HG03064 (cell line): Measurements from ENCODE around the gene SH3BP2.

ENCODE experiments used
- ATAC-seq: cut with Tn5 transposase; IDR thresholded peaks from one replicate; pipeline ENCODE4 v1.9.1; 2021; ENCODE audit warnings: low read depth; ENCODE audit not compliant: unreplicated experiment

The SH3BP2 gene

DNA sequence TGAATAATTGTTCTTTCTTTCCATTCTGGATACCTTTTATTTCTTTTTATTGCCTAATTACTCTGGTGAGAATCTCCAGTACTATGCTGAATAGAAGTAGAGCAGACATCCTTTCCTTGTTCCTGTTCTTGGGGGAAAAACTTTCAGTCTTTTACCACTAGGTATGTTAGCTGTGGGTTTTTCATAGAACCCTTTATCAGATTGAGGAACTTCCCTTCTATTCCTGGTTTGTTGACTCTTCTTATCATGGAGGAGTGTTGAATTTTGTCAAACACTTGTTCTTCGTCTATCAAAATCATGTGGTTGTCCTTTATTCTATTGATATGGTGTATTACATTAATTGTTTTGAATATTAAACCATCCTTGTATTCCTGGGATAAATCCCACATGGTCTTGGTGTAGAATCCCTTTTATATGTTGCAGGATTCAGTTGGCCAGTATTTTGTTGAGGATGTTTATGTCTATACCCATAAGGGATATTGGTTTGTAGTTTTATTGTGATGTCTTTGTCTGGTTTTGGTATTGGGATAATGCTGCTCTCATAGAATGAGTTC is 23.6 kb downstream of the SH3BP2 start:
- ATAC-seq = no peak

DNA sequence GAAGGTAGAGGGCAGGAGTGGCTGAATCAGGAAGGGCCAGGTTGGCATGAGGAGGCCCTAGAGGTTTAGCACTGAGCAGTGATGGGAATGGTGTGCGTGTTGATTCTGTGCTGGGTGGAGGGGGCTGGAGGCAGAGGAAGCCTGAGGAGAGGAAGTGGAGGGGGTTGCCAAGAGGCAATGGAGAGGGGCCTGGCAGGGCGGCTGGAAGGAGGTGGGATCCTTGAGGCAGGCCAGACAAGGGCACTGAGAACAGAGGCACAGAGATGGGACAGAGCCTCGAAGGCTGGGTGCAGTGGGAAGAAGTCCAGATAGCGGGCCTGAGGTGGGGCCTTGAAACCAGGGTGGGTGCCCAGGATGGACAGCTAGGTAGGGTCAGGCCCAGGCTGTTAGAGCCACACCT is 24.3 kb downstream of the SH3BP2 start:
- ATAC-seq = no peak

DNA sequence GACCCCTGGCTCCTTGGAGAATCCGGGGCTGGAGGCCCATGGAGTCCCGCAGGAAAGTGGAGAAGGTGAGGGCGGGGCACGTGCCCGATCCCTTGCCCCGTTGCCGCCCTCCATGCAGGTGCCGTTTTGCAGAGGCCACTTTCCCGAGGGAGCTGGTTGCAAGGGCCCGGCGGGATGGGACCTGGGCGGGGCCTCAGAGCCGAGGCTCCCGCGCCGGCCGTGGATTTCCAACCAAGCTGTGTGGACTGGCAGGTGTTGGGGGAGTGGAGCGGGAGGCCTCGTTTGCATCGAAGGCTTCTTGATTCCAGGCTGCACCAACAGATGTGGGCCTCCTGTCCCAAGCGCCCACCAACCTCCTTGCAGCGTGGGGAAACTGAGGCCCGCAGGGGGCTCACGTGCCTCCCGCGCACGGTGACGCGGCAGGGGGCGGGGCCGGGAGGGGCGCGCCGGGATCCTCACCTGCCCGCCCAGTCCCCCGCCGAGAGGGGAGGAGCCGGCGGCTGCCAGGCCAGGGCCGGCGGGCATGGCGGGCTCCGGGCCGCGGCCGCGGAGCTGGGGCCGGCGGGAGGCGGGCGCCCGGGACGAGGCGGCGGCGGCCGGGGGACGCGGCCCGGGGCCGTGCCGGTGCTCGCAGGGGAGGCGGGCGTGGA is 24.9 kb downstream of the SH3BP2 start:
- no peak for ATAC-seq

DNA sequence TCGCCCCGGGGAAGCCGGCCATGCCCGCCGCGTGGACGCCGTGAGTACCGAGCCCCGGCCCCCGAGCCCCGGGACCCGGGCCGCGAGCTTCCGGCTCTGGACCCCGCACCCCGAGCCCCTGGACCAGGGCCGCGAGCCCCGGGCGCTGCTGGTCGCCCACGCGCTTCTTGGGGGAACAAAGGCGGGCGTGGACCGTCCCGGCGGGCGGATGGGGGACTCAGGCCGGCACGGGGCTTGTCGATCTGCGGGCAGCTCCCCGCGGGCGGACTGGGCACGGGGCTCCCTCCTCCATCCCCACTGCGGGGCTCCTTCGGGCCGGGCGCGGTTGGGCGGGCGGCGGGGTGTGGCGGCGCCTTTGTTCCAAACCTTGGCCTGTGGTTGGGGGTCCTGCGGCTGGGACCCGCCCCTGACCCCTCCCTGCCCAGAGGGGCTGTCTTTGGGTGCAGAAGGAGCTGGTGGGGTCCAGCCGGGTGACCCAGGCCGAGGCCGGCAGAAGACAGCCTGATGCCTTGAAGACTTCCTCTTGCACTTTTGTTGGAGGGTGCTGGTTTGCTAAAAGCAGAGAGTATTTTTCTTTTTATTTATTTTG is 25.6 kb downstream of the SH3BP2 start:
- no peak for ATAC-seq

DNA sequence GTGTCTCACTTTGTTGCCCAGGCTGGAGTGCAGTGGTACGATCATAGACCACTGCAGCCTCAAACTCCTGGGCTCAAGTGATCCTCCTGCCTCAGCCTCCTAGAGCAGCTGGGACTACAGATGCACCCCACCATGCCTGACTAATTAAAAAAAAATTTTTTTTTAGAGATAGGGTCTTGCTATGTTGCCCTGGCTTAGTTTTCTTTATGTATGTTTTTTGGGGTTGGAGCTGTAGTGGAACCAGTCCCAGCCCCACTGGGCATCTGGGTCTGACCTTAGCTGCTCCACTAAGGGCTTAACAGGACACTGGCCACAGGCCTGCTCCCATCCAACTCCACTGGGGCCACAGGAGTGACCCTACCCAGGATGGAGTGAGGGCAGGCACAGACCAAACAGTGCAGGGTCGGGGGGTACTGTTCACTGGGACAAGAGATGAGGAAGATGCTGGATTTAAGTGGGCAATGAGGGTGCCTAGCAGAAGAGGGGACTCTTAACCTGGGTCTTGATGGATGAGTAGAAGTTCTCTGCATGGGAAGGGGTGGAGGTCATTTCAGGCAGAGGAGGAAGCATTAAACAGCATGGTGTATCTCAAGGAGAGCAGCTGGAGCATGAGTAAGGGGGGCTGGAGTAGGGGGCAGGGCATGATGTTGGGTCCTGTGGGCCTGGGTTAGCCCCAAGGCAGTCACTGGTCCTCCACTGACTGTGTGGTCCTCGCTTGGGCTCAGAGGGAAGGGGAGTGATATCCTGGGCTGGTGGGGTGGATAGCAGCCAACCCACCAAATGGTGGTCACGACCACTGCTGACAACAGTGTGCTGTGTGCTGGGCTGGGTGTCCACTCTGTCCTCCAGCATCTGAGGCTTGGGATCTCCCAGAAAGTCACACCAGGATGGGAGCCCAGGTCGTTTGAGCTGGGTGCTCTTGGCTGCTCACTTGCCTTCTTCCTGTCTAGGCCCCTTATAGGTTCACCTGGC is 26.6 kb downstream of the SH3BP2 start:
- ATAC-seq = no peak

DNA sequence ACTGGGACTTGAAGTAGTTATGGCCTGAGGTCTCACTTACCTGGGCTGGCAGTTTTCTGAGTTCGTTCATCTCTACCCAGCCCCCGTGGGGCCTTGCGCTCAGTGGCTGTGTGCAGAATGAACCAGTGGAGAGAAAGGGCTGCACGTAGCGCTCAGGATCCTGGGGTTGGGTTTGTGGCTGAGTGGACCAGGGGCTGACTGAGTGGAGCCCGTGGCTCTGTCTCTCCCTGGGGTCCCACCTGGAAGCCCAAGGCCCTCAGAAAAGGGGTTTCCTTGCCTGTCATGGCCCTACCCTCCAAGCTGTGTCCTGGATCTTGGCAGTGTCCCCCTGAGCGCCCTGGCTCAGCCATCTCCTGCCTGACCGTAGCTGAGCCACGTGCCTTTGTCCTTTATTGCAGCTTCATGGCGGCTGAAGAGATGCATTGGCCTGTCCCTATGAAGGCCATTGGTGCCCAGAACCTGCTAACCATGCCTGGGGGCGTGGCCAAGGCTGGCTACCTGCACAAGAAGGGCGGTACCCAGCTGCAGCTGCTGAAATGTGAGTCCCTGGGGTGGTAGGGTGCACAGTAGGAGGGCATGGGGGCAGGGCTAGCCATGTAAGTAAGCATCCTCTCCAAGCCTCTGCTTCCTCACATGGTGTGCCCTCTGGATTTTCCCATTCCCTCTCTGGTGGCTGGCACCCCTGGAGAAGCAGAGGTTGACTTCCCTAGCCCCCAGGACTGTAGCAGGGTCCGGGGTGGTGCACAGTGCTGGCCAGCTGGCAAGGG is 27.5 kb downstream of the SH3BP2 start:
- ATAC-seq = no peak

DNA sequence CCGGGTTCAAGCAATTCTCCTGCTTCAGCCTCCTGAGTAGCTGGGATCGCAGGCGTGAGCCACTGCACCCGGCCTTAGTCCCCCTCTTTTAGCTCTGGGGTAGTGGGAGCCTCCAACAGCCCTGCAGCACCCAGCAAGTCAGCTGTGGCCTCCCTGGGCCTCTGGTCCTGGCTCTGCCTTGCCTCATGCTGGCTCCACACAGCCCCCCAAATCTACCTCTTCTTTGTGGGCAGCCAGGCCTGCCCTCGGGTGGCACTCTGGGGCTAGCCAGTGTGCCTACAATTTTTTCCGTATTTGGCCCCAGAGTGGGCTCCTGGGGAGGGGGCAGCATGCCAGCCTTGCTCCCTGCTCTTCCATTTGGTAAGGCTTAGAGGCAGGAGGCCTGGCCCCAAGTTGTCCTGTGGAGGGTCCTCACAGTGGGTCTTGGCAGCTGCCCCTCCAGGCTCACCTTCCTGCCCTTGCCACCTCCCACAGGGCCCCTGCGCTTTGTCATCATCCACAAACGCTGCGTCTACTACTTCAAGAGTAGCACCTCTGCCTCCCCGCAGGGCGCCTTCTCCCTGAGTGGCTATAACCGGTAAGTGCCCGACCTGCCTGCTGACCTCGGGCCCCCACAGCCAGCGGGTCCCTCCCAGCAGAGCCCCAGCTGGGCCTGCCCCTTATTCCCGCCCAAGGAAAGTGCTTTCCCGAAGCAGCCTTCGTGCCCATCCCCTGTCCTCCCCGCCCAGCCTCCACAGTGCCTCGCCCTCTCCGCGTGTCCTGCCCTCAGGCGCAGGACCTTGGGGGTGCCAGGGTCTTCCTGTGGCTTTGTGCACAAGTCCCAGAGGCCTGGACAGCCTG is 29.8 kb downstream of the SH3BP2 start:
- no peak for ATAC-seq

DNA sequence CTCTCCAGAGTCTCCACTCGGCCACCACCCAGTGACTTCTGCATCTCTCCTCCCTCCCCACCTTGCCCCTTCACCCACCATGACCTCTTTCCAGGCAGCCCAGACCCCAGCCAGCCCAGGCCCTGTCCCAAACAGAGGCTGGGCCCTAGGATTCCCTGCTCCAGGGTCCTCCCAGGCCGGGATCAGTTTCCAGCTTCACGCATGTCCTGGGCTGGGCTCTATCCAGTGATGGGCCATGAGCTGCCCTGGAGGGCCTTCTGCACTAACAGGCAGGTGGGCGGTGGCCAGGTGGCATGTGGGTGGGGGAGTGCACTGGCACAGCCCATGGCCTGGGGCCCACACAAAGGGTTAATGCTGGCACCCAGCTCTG is 30.4 kb downstream of the SH3BP2 start:
- no peak for ATAC-seq

DNA sequence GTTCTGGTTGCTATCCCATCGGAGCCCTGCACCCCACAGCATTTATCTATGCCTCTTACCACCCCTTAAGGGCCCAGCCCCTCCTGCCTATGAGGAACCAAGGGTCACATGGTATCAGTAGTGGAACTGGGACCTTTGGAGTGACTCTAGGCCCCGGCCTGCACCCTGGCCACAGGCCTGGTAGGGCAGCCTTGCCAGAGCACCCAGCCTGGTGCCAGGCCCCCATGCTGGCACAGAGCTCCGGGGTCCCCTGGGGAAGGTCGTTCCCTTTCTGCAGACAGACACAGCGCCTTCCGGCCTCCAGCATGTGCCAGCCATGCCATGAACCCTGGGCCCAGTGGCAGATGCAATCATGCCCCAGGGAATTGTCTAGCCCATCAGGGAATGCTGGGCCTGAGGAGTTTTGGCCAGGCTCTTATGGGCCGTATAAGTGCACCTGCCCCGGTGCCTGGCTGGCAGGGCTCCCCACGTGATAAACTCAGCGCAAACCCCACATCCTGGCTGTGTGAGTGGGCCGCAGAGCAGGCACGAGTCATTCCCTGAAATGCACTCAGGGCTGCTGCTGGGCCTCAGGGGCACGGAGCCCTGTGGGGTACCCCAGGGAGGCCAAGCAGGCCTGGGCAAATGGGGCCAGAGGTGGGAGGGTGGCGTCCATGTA is 30.9 kb downstream of the SH3BP2 start:
- ATAC-seq = no peak

DNA sequence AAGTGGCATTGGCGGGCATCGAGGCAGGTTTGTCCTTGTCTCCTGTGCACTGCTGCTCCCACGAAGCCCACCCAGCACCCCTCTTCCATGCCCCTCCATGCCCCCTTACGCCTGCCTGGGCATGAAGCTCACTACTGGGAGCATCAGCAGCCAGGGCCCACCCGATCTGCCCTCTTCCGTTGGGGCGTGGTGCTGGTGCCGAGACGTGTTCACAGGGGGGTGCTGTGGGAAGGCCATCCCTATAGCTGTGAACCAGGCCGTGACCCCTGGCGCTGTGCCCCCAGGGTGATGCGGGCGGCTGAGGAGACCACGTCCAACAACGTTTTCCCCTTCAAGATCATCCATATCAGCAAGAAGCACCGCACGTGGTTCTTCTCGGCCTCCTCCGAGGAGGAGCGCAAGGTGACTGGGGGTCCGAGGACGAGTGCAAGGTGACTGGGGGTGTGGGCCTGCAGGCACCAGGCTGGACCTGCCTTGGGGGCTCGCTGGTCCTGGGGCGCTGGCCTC is 31.5 kb downstream of the SH3BP2 start:
- ATAC-seq = no peak

DNA sequence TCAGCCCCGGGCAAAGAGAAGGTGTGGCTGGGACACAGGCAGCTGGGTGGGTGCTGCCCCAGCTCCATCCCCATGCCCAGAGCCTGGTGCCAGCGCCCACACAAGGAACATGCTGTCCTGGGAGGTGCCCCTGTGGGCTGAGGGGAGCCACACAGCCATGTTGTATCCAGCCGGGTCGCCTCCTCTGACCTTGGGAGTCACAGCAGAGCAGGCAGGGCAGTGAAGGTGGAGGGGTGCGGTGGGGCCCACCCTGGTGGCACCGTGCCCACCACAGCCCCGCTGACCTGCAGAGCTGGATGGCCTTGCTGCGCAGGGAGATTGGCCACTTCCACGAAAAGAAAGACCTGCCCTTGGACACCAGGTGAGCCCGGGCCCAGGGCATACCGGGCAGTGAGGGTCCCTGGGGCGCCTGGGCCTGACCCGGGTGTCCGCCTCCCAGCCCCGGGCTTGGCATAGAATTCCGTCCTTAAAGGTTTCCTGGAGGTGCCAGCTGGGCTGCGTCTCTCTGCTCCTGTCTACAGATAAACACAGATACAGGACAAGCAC is 32.0 kb downstream of the SH3BP2 start:
- no peak for ATAC-seq

DNA sequence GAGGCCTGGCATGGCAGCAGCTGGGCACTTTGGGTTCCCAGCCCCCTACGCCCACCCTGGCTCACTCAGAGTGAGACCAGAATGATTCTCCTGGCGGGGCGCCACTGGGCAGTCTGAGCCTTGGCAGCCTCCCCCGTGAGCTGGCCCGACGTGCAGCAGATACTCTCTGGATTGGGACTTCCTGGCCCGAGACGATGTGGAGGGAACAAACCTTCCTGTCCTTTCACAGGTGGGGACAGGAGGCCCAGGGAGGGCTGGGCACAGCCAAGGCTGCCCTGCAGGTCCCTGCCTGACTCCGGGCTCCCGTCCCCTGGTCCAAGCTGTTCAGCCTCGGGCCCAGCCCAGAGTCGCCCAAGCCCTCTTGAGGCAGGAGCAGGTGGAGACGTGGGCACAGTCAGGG is 32.9 kb downstream of the SH3BP2 start:
- no peak for ATAC-seq

DNA sequence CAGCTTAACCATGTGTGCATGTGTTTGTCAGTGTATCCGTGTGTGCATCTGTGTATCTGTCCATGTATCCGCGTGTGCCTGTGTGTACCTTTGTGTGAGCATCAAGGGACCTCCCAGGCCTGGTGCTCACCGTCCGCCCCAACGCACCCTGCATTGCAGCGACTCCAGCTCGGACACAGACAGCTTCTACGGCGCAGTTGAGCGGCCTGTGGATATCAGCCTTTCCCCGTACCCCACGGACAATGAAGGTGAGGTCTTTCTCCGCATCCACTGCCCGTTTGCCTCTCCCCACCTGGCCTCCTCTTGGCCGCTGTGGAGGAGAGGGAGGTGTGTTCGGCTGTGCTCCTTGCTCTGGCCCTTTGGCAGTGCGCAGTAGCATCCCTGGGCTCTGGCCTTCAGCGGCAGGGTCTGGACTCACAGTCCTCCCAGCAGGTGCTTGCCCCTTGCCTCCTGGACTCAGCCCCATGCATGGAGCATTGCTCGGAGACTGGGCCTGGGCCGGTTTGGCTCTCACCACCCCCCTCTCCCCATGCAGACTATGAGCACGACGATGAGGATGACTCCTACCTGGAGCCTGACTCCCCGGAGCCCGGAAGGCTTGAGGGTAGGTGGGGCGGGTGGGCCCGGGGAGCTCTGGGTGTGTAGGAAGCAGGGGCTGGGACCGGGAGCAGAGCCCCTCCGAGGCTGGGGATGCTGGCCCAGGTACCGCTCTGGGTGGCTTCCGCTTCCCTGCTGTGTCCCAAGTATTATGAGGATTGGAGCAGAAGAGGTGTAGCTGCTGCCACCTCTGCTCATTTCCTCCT is 34.4 kb downstream of the SH3BP2 start:
- ATAC-seq = no peak

DNA sequence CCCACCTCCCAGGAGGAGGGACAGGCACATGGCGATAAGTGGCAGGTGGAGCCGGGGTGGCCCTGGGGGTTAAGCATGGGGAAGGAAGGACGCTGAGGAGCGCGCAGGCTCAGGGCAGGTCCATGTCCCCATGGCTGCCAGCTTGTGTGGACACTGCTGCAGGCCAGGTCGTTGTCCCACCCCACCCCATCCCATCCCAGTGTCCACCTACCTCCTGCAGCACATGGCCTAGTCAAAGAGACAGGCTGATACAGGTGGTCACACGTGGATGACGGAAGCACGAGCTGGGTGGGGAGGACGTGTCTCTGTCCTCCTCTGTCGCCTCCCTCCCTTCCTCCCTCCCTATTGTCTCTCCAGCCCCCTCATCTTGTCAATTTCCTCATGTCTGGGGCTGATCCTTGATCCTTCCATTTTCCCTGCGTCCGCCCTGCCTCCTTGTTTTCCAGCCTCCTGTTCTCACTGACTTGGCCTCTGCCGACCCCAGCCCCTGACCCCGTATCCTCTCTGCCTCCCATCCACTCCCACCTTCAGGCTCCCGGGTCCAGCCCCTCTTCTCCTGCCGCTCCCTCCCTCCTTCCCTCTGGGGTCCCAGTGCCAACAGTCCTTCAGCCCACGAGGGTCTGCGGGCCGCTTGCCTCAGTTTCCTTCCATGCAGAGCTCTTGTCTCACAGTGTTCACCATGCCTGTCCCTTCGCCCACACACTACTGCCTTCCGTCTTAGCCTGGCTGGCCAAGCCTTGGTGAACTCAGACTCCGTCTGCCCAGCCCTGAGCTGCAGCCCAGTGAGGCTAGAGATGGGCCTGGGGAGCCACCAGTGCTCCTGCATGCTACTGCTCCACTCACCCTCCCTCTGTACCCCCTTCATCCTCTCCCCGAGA is 35.2 kb downstream of the SH3BP2 start:
- no peak for ATAC-seq

DNA sequence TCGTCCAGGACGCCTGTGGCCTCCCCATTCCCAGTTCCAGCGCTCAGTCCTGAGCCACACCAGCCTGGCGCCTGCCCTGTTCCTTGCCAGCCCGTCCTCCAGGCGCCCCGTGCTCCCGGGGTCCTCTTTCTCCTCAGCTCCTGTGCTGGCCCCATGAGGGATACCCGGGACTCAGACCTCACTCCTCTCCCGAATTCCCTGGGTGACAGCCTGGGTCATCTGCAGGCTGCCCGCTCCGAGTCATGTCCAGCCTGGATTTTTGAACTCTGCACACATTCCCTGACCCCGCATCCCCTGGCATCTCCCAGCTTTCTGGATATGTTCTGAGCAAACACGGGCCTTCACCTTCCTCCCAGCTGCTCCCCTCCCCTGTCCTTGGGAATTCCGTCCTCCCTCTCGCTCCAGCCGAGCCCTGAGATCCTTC is 35.9 kb downstream of the SH3BP2 start:
- ATAC-seq = no peak

DNA sequence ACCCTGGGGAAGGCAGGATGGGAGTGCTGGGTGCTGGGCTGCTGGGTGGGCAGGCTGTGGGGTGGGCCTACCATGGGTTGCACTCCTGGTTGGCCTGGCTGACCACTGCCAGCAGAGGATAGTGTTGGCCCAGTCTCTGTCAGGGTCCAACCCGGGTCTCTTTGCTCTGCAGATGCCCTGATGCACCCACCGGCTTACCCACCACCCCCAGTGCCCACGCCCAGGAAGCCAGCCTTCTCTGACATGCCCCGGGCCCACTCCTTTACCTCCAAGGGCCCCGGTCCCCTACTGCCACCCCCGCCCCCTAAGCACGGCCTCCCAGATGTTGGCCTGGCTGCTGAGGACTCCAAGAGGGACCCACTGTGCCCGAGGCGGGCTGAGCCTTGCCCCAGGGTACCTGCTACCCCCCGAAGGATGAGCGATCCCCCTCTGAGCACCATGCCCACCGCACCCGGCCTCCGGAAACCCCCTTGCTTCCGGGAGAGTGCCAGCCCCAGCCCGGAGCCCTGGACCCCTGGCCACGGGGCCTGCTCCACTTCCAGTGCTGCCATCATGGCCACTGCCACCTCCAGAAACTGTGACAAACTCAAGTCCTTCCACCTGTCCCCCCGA is 36.5 kb downstream of the SH3BP2 start:
- no peak for ATAC-seq
